ENCODE data around the gene NCOA1. TPM values are rescaled to one million over a fixed set of nuclear protein-coding genes. Genes with fewer than 3 reads are reported as not detected.

Gene NCOA1
- polyA plus RNA-seq, 6 donors from 2014 or later: 9.8 to 21.3 (median 12.6) TPM

GRCh38 chr2:24754985-24755705, 264.1 kb downstream of the NCOA1 start:
- ATAC-seq (ENCODE audit: low read depth in 2 of 2): no peak
- no peak for DNase-seq
- no peaks in the 10 kb centered on the region for H3K9me3 Mint-ChIP-seq
- H3K4me3 Mint-ChIP-seq: no peak overlapping the region
- H3K4me1 Mint-ChIP-seq: no peaks in the 10 kb centered on the region
- H3K36me3 Mint-ChIP-seq: peaks cover under 1 to 9% of the 10 kb centered on the region in 2 donors
- H3K27me3 Mint-ChIP-seq: no peaks in the 10 kb centered on the region
- H3K27ac Mint-ChIP-seq: no peak overlapping the region

GRCh38 chr2:24756789-24757188, 265.7 kb downstream of the NCOA1 start:
- H3K27me3 Mint-ChIP-seq: no peaks in the 10 kb centered on the region
- H3K36me3 Mint-ChIP-seq: peaks cover 15 to 22% of the 10 kb centered on the region in 2 donors
- H3K4me3 Mint-ChIP-seq: no peak overlapping the region
- no peak for ATAC-seq (ENCODE audit: low read depth in 2 of 2)
- H3K27ac Mint-ChIP-seq: no peak overlapping the region
- no peaks in the 10 kb centered on the region for H3K9me3 Mint-ChIP-seq
- no peak for DNase-seq
- no peaks in the 10 kb centered on the region for H3K4me1 Mint-ChIP-seq

- no peak for DNase-seq
- Mint-ChIP-seq H3K36me3 (peaks cover 31 to 35% of the 10 kb centered on the region in 2 donors), H3K9me3 (no peaks in the 10 kb centered on the region), H3K27me3 (no peaks in the 10 kb centered on the region), H3K27ac (no peak overlapping the region), H3K4me3 (no peak overlapping the region), H3K4me1 (no peaks in the 10 kb centered on the region)
- no peak for ATAC-seq (ENCODE audit: low read depth in 2 of 2)
Observed at GRCh38 chr2:24761866-24762265, 270.8 kb downstream of the NCOA1 start.

GRCh38 chr2:24762518-24762917, 271.5 kb downstream of the NCOA1 start:
- ATAC-seq (ENCODE audit: low read depth in 2 of 2) (no peak), DNase-seq (no peak)
- no peak overlapping the region for H3K4me3 Mint-ChIP-seq
- H3K27ac Mint-ChIP-seq: no peak overlapping the region
- H3K36me3 Mint-ChIP-seq: peaks cover 31 to 41% of the 10 kb centered on the region in 2 donors
- no peaks in the 10 kb centered on the region for H3K4me1 Mint-ChIP-seq
- no peaks in the 10 kb centered on the region for H3K27me3 Mint-ChIP-seq
- H3K9me3 Mint-ChIP-seq: no peaks in the 10 kb centered on the region

- H3K4me1 Mint-ChIP-seq: no peaks in the 10 kb centered on the region
- ATAC-seq (ENCODE audit: low read depth in 2 of 2) (no peak), DNase-seq (no peak)
- H3K36me3 Mint-ChIP-seq: peaks cover 30 to 45% of the 10 kb centered on the region in 2 donors
- H3K27me3 Mint-ChIP-seq: no peaks in the 10 kb centered on the region
- no peaks in the 10 kb centered on the region for H3K9me3 Mint-ChIP-seq
- no peak overlapping the region for H3K4me3 Mint-ChIP-seq
- no peak overlapping the region for H3K27ac Mint-ChIP-seq
Observed at GRCh38 chr2:24763843-24764242, 272.8 kb downstream of the NCOA1 start.

GRCh38 chr2:24766609-24767008, 275.6 kb downstream of the NCOA1 start:
- H3K4me3 Mint-ChIP-seq: peak overlapping the region in 1 of 8 donors; percentile 22
- no peaks in the 10 kb centered on the region for H3K27me3 Mint-ChIP-seq
- H3K4me1 Mint-ChIP-seq: no peaks in the 10 kb centered on the region
- peaks cover 26 to 37% of the 10 kb centered on the region in 2 donors for H3K36me3 Mint-ChIP-seq
- H3K27ac Mint-ChIP-seq: peak overlapping the region in 1 of 6 donors; percentile 91
- DNase-seq (no peak), ATAC-seq (ENCODE audit: low read depth in 2 of 2) (no peak)
- H3K9me3 Mint-ChIP-seq: no peaks in the 10 kb centered on the region

- DNase-seq: no peak
- Mint-ChIP-seq H3K4me1 (no peaks in the 10 kb centered on the region), H3K9me3 (no peaks in the 10 kb centered on the region), H3K36me3 (peaks cover 23 to 37% of the 10 kb centered on the region in 2 donors), H3K27me3 (no peaks in the 10 kb centered on the region), H3K27ac (no peak overlapping the region), H3K4me3 (no peak overlapping the region)
- ATAC-seq (ENCODE audit: low read depth in 2 of 2): no peak
Observed at GRCh38 chr2:24768013-24768412, 277.0 kb downstream of the NCOA1 start.

GRCh38 chr2:24768601-24769000, 277.5 kb downstream of the NCOA1 start:
- Mint-ChIP-seq H3K4me3 (no peak overlapping the region), H3K4me1 (no peaks in the 10 kb centered on the region), H3K36me3 (peaks cover 23 to 37% of the 10 kb centered on the region in 2 donors), H3K27me3 (no peaks in the 10 kb centered on the region), H3K9me3 (no peaks in the 10 kb centered on the region), H3K27ac (no peak overlapping the region)
- ATAC-seq (ENCODE audit: low read depth in 2 of 2): no peak
- DNase-seq: no peak

GRCh38 chr2:24771061-24771460, 280.0 kb downstream of the NCOA1 start:
- no peak for ATAC-seq (ENCODE audit: low read depth in 2 of 2)
- no peak for DNase-seq
- no peak overlapping the region for H3K4me3 Mint-ChIP-seq
- peaks cover 15 to 24% of the 10 kb centered on the region in 2 donors for H3K36me3 Mint-ChIP-seq
- no peaks in the 10 kb centered on the region for H3K4me1 Mint-ChIP-seq
- no peaks in the 10 kb centered on the region for H3K9me3 Mint-ChIP-seq
- H3K27ac Mint-ChIP-seq: peak overlapping the region in 1 of 6 donors; percentile 0
- peaks cover 0 to 6% (median 0%) of the 10 kb centered on the region in 3 donors for H3K27me3 Mint-ChIP-seq

- H3K4me3 Mint-ChIP-seq: no peak overlapping the region
- no peak overlapping the region for H3K27ac Mint-ChIP-seq
- H3K4me1 Mint-ChIP-seq: no peaks in the 10 kb centered on the region
- DNase-seq (no peak), ATAC-seq (ENCODE audit: low read depth in 2 of 2) (no peak)
- no peaks in the 10 kb centered on the region for H3K9me3 Mint-ChIP-seq
- peaks cover 6 to 15% (median 8%) of the 10 kb centered on the region in 3 donors for H3K27me3 Mint-ChIP-seq
- H3K36me3 Mint-ChIP-seq: peaks cover 15% of the 10 kb centered on the region in 2 donors
Observed at GRCh38 chr2:24771764-24772586, 280.9 kb downstream of the NCOA1 start.

GRCh38 chr2:24774373-24774772, 283.3 kb downstream of the NCOA1 start:
- H3K9me3 Mint-ChIP-seq: no peaks in the 10 kb centered on the region
- peaks cover 7 to 11% of the 10 kb centered on the region in 2 donors for H3K36me3 Mint-ChIP-seq
- ATAC-seq (ENCODE audit: low read depth in 2 of 2) (no peak), DNase-seq (no peak)
- H3K27ac Mint-ChIP-seq: no peak overlapping the region
- no peaks in the 10 kb centered on the region for H3K4me1 Mint-ChIP-seq
- no peak overlapping the region for H3K4me3 Mint-ChIP-seq
- H3K27me3 Mint-ChIP-seq: peaks cover 17 to 27% (median 19%) of the 10 kb centered on the region in 3 donors

- DNase-seq (no peak), ATAC-seq (ENCODE audit: low read depth in 2 of 2) (no peak)
- no peak overlapping the region for H3K27ac Mint-ChIP-seq
- peaks cover 3 to 9% of the 10 kb centered on the region in 2 donors for H3K36me3 Mint-ChIP-seq
- peaks cover 0 to 4% (median 0%) of the 10 kb centered on the region in 7 donors for H3K9me3 Mint-ChIP-seq
- no peaks in the 10 kb centered on the region for H3K4me1 Mint-ChIP-seq
- no peak overlapping the region for H3K4me3 Mint-ChIP-seq
- peaks cover 47 to 60% (median 48%) of the 10 kb centered on the region in 3 donors for H3K27me3 Mint-ChIP-seq
Observed at GRCh38 chr2:24779116-24779515, 288.1 kb downstream of the NCOA1 start.

- Mint-ChIP-seq H3K36me3 (peaks cover 9 to 14% of the 10 kb centered on the region in 2 donors), H3K9me3 (peaks cover 0 to 5% (median 3%) of the 10 kb centered on the region in 7 donors)
- DNase-seq: no peak
Observed at GRCh38 chr2:24783641-24784040, 292.6 kb downstream of the NCOA1 start.

More at GRCh38 chr2:24783641-24784040, 292.6 kb downstream of the NCOA1 start:
- Mint-ChIP-seq H3K4me3 (no peak overlapping the region), H3K4me1 (peaks cover 16 to 29% (median 20%) of the 10 kb centered on the region in 3 donors), H3K27ac (peak overlapping the region in 1 of 6 donors; percentile 2), H3K27me3 (peaks cover 37 to 55% (median 47%) of the 10 kb centered on the region in 3 donors)
- no peak for ATAC-seq (ENCODE audit: low read depth in 2 of 2)

Data from naive B cell (primary cell).